NAMALWA (cell line): Measurements from ENCODE around the gene AVL9.
A peak's percentile ranks its signal among the peaks of the same experiment; 100 is the strongest.
"Not testable (repeated sequence)": the region's sequence is repeated elsewhere in the genome, so short reads cannot be mapped to it uniquely, and the experiment has no call there.

Experiments
- DNase-seq: peaks from one replicate; pipeline ENCODE4 v3.0.0-alpha.2; 2015; ENCODE audit warnings: low spot score

AVL9 gene

DNA sequence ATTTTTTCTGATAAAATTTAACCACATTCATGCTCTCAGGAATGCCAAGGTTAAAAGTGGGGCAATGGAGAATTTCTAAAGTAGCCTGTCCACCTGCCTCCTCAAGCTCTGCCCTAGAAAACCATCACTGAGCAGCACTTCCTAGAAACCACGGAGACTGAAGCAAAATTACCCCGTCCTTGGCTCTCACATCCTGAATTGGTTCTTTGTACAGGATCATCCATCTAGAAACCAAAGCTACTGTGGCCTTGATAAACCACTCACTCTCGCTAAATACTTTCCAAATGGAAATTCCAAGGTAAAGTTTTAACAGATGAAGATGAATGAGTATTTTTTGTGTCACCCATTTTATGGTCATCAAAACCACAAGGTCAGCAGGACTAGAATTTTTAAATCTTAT is 96.6 kb downstream of the AVL9 start:
- DNase-seq, result no peak

DNA sequence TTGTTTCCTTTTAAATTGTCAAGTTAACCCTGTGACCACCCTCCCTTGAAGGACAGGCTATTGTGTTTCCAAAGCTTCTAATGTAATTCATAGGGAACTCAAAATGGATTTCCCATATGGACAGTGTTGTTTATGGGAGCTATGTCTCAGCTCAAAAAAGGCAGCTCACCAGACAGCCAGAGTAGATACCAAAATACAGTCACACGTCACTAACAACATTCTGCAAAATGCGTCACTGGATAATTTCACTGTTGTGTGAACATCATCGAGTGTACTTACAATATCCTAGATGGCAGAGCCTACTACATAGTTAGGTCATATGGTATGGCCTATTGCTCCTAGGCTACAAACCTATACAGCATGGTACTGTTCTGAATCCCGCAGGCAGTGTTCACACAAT is 97.4 kb downstream of the AVL9 start:
- DNase-seq, result no peak

DNA sequence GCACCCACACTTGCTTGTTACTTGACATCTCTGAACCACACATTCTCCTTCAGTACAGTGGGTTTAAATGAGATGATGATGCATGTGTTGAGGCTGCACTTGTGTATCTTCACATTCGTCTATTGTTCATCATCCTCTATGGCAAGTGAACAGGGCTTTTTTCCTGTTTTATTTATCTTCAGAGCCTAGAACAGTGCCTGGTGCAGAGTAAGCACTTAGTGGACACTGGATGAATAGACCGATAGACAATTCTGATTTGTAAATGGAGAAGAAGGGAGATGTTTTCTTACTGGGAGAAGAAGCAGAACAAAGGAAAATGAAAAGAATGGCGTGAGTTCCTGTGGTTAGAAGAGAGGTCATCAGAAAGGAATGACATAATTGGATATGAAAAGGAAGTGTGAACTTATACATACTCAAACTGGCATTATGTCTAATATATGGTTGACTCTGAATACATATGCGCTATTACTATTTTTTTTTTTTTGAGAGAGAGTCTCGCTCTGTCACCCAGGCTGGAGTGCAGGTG is 99.7 kb downstream of the AVL9 start:
- DNase-seq, result no peak

DNA sequence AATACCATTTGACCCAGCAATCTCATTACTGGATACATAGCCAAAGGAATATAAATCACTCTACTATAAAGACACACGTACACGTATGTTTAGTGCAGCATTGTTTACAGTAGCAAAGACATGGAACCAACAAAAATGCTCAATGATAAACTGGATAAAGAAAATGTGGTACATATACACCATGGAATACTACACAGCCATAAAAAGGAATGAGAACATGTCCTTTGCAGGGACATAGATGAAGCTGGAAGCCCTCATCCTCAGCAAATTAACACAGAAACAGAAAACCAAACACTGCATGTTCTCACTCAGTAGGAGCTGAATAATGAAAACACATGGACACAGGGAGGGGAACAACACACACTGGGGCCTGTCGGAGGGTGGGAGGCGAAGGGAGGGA is 105.9 kb downstream of the AVL9 start:
- not testable (repeated sequence) for DNase-seq

DNA sequence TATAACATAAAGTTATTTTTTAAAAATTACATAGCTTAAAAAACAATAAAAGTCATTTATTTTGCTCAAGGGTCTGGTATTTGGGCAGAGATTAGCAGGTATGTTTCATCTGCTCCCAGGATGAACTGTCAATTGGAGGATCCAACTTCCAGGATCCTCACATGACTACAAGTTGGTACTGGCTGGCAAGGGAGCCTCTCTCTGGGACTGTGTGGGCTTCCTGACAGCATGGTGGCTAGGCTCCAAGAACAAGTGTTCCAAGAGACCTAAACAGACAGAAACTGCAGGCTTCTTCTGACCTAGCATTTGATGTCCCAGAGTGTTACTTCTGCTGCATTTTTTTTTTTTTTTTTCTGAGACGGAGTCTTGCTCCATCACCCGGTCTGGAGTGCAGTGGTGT is 107.2 kb downstream of the AVL9 start:
- DNase-seq, result no peak

DNA sequence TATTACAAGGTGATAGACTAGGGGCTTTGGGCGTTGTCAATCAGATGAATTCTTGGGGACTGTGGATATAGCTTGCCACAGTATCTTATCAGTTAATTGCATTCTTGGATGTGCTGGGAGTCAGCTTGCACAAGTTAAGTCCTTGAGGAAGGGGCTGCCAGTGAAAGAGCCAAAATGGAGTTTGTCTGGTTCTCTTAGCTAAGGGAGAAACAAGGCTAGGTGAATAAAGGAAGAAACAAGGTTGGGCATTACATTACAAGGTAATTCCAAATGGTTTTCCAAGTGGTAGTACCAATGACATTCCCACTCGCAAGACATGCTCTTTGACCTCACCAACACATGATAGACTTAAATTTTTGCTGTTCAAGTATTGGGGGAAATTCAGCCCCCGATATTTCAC is 108.2 kb downstream of the AVL9 start:
- DNase-seq, result not testable (repeated sequence)

DNA sequence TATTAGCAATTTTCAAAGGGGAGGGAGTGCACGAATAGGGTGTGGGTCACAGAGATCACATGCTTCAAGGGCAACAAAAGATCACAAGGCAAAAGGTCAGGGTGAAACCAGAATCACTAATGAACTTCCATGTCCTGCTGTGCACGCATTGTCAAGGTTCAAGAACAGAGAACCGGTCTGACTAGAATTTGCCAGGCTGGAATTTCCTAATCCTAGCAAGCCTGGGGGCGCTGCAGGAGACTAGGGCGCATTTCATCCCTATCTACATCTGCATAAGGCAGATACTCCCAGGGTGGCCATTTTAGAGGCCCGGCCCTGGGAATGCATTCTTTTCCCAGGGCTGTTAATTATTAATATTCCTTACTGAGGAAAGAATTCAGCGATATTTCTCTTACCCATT is 108.8 kb downstream of the AVL9 start:
- DNase-seq, result not testable (repeated sequence)

DNA sequence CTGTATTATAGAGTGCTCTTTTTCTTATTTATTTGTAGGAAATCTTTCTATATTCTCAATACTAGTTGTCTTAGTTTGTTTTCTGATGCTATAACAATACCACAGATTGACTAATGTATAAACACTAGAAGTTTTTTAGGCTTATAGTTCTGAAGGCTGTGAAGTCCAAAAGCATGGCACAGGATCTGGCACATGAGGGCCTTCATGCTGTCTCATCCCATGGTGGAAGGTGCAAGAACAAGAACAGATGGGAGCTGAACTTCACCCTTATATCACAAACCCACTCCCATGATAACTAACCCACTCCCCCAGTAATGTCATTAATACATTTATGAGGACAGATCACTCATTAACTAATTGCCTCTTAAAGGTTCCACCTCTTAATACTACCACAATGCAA is 109.7 kb downstream of the AVL9 start:
- DNase-seq, result no peak

DNA sequence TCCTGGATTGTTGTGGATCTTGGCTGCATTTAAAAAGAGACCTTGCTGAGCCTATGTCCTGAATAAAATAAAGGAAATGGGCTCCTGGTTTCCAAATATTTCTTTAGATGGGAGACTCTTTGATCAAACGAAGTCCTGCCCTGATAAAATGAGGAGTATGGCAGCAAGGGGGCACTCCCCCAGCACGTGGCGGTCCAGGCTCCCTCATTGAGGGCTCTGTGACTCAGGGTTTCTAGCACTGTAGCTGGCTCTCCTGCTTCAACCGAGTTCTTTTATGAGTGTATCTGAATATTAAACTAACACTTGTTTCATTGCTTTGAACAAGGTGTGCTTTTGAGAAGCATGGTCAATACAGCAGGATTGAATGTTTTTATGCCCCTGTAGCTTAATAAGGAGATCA is 114.2 kb downstream of the AVL9 start:
- DNase-seq, result no peak

DNA sequence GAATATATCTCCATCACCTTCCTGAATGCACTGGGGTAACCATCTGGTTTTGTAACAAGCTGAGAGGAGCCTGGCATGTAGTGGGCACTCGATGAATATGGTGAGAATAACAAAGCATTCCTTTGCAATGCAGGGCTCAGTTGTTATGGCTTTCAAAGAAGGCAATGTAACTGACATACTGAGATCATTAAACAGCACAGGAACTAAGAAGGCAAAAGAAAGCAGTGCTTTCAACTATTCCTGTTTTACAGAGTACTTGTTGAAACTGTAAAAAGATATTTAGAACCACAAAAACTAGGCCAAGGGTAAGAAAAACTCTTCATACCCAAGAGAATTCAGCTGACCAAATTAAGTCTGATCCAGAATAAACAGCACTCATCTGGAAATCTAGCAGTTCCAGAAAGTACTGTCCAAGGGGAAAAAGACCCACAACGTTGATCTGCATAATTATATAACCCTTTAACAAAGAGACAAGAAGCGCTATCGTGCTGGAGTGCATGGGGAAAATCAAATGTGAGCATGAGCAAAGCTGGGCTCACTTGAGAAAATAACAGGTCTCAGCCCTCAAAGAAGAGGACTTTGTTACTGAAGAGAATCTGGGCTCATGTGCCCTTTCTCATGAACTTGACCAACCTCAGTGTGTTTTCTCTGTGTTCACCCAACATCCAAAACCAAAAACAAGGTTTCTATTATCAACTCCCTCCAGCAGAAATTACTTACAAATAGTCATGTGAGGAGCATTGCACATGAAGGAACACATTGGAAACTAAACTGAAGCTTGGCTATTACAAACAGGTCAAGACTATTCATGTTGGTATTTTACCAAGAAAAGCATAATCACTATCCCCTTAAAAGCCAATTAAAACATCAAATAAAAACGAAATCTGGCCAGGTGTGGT is 116.2 kb downstream of the AVL9 start:
- DNase-seq, result no peak

DNA sequence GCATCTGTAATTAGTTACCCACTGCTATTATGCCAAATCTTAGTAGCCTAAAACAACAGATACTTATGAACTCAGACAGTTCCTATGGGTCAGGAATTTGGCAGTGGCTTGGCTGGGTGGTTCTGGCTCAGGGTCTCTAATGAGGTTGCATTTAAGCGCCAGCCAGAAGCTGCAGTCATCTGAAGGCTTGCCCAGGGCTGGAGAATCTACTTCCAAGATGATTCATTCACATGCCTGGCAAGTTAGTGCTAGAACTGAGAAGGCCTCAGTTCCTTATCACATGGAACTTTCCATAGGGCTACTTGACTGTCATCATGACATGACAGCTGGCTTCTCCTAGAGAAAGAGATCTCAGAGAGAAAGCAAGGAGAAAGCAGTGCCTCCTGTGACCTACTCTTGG is 121.3 kb downstream of the AVL9 start:
- no peak for DNase-seq

DNA sequence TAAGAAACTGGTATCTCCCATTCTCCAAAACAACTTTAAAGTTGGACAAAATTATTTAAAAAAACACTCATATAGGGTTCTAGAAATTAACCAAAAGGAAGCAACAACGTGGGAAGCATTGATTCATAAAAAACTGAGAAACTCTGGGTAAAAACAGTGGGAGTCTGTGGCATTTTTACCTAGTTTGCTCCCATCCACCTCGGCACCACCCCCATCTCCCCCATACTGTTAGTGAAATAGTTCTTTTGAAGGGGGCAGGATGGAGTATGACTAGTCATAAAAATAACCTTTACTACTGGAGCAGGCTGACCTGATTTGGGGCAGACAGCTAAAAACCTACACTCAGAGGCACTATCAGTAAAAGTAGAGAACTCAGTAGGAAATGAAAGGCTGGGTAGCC is 123.2 kb downstream of the AVL9 start:
- DNase-seq, result no peak

DNA sequence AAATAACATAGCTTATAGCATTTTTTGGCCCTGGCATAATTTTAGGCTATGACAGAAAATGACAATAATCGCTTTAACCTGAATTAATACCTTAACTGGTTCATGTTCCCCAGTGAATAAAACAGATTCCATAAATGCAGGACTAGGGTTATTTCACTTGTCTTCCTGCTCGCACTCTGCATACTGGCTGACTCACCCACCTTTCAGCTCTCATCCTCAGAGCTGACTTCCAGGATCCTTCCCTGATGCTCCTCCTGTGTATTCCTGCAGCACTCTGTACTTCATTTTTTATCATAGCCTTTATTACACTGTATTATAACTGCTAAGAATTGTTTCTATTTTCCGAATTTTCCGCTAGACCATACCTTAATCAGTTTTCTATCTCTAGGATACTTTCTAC is 123.7 kb downstream of the AVL9 start:
- DNase-seq, result no peak

DNA sequence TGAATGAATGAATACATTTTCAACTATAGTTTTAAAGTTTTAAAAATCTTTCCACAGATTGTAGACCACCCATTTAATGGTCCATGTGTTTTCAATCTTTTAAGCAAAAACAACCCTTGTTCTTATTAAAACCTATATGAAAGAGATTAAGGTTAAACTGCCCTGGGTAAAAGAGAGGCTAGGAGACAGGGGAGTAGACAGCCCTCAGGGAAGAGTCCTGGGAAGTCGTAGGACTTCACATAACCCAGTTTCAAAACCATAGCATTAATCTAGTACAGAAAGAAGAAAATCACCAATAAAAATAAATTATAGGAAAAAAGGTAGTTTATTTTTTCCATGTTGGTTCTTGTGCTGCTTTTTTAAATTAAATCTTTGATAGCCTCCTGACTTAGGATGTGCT is 124.1 kb downstream of the AVL9 start:
- DNase-seq, result not testable (repeated sequence)

DNA sequence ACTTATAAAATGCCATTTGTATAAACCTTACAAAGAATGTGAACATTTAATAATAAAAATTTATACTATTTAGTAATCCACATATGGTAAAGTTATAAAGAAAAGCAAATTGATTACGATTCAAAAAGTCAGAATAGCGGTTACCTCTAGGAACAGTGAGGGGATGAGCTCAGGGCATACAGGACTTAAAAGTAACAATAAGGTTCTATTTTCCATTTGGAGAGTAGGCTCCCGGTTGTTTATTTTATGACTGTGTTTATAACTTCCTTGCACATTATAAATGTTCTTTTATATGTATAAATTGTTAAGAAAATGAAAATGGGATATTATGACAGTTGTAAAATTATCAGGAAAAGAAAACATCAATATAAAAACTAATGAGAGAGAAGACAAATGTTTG is 135.7 kb downstream of the AVL9 start:
- DNase-seq, result no peak

DNA sequence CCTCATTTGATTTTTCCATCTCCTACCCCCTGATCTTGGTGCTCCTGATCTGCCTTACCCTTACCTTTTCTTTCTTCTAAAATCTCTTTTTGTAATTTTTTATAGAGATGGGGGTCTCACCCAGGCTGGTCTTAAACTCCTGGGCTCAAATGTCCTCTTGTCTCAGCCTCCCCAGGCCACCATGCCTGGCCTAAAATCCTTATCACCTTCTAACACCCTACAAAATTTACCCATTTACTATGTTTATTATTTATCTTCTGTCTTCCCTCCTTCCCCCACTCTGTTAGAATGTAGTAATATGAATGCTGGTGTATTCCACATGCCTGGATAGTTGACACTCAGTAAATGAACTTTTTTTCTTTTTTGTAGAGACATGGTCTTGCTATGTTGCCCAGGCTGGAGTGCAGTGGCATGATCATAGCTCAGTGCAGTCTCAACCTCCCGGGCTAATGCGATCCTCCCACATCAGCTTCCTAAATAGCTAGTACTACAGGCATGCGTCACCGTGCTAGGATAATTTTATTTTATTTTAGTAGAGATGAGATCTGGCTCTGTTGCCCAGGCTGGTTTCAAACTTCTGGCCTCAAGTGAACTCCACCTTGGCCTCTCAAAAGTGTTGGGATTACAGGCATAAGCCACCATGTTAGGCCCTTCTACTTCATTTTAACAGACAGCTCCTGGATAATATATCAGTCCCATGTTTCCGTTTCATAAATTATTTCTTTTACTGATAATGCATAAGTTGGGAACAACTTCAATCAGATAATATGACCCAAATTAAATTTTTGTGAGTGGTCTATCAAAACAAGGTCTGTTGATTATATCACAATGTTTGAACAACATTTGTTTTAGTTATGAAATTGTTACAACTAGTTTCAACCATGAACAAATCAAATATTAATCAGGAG is 136.6 kb downstream of the AVL9 start:
- not testable (repeated sequence) for DNase-seq

DNA sequence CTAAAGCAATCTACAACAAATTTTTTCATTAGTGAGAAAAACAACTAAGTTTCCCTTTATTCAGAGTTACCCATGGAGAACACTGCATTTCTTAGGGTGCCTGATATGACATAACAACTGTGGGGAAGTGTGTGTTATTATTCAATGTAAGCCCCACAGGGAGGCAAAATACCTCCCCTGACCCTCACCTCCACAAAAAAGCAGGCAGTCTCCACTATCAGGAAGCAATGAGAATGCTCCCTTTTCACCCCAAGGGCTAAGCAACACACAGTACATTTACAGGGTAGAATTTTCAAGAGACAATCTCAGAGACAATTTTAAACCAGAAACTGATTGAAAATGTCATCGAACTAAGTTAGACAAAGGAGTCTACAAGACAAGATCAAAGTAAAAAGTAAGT is 138.2 kb downstream of the AVL9 start:
- not testable (repeated sequence) for DNase-seq

DNA sequence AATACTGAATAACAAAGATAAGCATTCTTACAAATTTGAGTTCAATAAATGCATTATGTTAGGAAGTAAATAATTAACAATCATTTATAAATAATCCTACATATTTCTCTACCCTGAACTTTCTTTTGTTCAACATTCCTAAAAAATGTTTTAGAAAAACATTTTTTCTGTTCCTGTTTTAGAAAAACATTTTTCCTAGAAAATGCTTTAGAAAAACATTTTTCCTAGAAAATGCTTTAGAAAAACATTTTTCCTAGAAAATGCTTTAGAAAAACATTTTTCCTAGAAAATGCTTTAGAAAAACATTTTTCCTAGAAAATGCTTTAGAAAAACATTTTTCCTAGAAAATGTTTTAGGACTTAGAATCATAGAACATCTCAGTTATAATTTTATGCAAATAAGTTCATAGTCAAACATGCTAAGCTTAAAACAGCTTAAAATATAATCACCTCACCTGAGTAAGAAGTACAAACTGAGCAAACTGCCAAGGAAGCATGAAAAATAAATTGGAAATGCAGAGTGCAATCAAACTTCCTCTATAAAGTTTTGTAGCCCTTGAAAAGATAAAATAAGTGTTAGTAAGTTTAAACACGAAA is 139.6 kb downstream of the AVL9 start:
- not testable (repeated sequence) for DNase-seq

DNA sequence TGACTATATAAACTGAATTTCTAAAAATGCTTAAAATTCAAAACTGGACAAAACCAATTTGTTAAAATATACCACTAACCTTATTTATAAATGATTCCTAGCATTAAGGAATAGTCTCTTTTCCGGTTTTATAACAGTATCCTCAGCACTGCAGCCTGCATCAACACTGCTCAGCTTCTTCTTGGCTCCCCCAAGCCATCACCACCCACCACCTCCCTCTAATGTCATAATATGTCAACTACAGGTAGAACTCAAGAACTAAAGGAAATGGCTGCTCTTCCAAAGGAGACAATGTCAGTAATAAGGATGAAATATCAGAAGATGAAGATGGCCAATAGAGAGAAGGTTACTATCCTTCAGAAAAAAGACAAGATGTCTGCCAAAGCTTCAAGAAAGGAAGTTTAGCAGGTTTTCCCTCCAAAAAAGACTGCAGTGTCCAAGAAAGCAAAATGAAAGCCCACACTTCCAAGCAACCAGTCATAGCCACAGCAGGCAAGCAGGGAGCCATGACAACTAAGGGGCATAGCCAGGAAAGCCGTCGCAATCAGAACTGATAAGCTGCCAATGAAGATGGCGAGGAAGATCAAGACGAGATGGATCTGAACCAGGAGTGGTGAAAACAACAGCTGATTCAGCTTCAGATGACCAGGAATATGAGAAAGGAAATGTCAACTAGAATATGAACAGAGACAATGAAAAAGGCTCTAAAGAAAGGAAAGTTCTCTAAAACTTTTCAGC is 141.6 kb downstream of the AVL9 start:
- peak; percentile 13 for DNase-seq

DNA sequence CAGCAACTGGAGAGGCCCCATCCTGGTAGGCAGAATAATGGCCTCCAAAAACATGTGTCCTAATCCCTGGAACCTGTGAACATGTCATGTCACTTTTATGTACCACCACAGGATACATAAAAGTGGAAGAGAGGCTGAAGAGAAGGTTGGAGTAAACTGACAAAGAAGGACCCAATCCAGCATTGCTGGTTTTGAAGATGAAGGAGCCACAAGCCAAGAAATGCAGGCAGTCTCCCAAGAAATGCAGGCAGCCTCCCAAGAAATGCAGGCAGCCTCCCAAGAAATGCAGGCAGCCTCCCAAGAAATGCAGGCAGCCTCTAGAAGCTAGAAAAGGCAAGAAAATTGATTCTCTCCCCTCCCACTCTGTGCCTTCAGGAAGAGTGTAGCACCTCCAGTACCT is 142.3 kb downstream of the AVL9 start:
- DNase-seq, result not testable (repeated sequence)
